GM12873 (cell line): Measurements from ENCODE around the gene HDAC4.

Experiments
- CTCF ChIP-seq: IDR thresholded peaks from 2 replicates; pipeline ENCODE4 v1.5.1; 2012; ENCODE audit warnings: low read depth, mild to moderate bottlenecking, moderate library complexity, low read length, control low read depth; ENCODE audit not compliant: insufficient read depth; ENCODE audit errors: missing control alignments

Gene HDAC4

GRCh38 chr2:239097428-239097696, 303.5 kb downstream of the HDAC4 start:
- no peak for TF ChIP-seq CTCF

GRCh38 chr2:239096676-239097427, 304.0 kb downstream of the HDAC4 start:
- TF ChIP-seq CTCF, result no peak

- TF ChIP-seq CTCF, result no peak
These were observed 305.2 kb downstream of the HDAC4 start for GRCh38 chr2:239095460-239096081.

GRCh38 chr2:239094867-239095266, 306.0 kb downstream of the HDAC4 start:
- no peak for TF ChIP-seq CTCF

GRCh38 chr2:239093952-239094351, 306.9 kb downstream of the HDAC4 start:
- no peak for TF ChIP-seq CTCF

GRCh38 chr2:239093542-239093941, 307.3 kb downstream of the HDAC4 start:
- TF ChIP-seq CTCF, result no peak

- TF ChIP-seq CTCF, result no peak
These were observed 308.1 kb downstream of the HDAC4 start for GRCh38 chr2:239092571-239093294.
